Measurements from ENCODE around the gene ALX4.

Gene ALX4

GRCh38 chr11:44300844-44301563 lies 8.9 kb downstream of the ALX4 start:
- no peak for FAIRE-seq

DNA sequence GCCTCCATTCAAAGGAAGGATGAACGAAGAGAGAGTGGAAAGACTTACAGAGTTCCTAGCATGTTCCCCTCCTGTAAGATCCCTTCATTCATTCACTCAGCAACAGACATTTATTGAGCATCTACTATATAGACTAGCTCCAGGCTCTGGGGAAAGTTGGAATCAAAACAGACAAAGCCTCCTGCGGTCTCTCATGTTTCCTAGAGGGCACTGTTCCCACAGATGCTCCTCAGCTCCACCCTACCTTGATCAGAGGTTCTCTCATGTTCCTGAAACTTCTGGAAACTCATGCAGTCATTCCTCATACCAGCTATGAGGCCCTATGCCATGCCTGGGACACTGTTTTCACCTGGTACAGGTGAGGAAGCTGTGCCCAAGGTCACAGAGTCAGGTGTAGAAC lies 11.1 kb downstream of the ALX4 start:
- FAIRE-seq = no peak

GRCh38 chr11:44290208-44290607 lies 19.7 kb downstream of the ALX4 start:
- no peak for FAIRE-seq

- no peak for FAIRE-seq
These were observed 21.8 kb downstream of the ALX4 start for GRCh38 chr11:44288133-44288526.

- no peak for FAIRE-seq
These were observed 23.0 kb downstream of the ALX4 start for GRCh38 chr11:44286911-44287310.

GRCh38 chr11:44286268-44286880 lies 23.6 kb downstream of the ALX4 start:
- no peak for FAIRE-seq

DNA sequence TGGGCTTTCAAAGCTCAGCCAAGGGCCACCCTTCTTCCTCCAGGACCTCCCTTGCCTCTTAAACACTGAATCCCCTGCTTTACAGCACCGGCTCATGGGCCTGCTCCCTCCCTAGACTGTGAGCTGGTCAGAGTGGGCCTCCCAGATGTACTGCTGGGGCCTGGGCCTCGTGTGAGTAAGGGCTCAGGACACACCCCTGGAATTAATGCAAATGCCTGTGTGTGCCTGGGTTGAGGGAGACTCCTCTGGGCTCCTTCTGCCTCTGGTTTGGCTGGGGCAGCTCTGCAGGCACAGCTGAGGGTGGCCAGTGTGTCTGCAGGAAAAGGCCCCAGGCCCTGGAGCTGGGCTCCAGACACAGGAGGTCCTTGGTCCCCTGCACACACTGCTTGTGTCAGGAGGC lies 24.2 kb downstream of the ALX4 start:
- no peak for FAIRE-seq

DNA sequence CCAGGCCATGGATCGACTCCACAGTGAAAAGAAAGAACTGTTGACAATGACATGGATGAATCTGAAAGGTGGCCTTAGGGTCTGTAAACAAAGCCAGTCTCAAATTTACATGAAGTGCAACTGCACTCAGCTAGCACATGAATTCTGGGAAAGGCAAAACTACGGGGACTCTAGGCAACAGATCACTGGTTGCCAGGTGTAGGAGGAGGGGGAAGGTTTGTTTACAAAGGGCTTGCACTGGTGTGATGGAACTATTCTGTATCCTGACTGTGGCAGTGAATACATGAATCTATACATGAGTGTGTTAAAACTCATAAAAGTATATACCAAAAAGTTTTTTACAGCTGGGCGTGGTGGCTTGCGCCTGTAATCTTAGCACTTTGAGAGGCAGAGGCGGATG lies 27.3 kb downstream of the ALX4 start:
- no peak for FAIRE-seq

GRCh38 chr11:44281151-44281550 lies 28.8 kb downstream of the ALX4 start:
- FAIRE-seq = no peak

- no peak for FAIRE-seq
These were observed 29.7 kb downstream of the ALX4 start for GRCh38 chr11:44280257-44280656.

GRCh38 chr11:44279483-44279882 lies 30.5 kb downstream of the ALX4 start:
- FAIRE-seq = no peak

GRCh38 chr11:44277196-44278090 lies 32.5 kb downstream of the ALX4 start:
- FAIRE-seq = no peak

DNA sequence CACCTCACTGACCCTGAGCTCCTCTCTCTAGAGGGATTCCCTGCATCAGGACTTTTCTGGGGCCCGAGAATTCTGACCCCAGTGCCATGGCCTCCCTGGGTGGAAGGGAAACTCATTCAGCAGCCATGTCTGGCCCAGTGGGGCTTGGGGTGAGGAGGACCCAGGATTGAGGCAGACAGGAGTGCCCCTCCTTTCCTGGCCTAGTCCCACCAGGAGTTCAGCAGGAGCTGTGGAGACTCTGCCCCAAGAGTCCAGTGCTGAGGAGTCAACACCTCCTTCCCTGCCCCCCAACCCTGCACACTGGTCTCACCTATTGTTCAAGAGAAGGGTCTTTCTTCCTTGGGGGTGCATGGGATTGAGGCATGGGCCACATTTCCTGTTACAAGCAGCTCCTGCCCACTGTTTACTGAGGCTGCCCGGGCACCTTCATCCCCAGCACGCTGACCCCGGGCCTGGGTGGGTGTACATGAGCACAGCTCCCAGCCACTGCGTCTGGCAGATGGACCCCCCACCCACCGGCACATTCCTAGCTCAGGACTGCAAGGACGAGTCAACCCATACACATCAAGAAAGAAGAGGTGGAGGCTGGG lies 33.9 kb downstream of the ALX4 start:
- FAIRE-seq = no peak

DNA sequence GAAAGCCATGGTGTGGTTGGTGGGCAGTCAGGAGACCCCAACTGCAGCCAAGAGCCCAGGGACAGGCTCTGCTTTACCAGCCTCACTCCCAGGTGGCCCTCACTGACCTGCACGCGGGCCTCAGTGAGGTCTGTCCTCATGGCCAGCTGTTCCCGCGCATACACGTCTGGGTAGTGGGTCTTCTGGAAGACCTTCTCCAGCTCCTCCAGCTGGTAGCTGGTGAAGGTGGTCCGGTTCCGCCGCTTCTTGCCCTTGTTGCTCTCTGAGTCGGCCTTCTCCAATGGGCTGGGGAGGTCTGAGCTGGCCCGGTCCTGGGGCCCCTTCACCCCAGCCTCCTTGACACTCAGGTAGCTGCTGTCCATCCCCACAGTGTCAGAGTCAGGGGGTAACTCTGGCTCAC lies 34.7 kb downstream of the ALX4 start:
- no peak for FAIRE-seq

- FAIRE-seq = no peak
These were observed 35.5 kb downstream of the ALX4 start for GRCh38 chr11:44274404-44274803.

- no peak for FAIRE-seq
These were observed 38.7 kb downstream of the ALX4 start for GRCh38 chr11:44271286-44271685.

GRCh38 chr11:44270403-44271273 lies 39.3 kb downstream of the ALX4 start:
- FAIRE-seq = no peak

DNA sequence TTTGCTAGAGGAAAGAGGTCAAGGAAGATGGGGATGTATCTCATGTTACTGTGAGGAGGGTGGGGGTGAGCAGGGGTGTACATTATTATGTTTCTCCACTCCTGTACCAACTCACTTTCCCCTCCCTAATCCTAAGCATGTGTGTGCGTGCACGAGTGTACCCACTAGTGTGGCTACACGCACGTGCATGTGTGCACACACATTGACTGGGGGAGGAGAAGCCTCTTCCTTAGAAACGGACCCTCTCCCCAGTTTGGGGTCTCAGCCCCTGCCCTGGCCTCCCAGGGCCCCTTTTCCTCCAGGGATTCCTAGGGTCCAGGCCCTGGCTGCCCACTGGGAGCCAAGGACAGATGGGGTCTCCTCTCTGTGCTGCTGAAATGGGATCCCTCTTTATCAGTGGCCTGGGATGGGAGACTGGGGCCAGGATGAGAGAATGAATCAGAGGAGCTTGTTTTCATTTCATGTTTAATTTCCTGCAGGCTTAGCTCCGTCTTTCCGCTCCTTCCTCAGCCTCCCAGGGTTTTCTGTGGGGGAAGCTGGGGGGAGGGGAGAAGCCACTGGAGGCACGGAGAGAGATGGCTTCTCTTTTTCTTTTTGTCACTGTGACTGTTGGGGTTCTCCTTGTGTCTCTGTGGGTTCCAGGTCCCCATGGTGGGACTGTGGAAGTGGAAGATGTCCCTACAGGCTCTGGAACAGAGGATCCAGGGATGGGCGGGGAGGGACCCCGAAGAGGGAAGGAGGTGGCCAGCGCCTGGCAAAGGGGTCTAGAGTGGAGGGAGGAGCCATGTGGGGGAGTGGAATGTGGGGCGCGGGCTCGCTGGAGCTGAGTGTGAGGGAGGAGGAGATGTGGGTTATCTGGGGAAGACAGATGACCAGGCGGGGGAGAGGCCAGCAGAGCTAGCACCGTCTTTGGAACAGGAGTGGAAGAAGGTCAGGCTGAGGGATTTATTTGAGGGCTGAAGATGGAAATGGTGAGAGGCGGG lies 40.3 kb downstream of the ALX4 start:
- no peak for FAIRE-seq

DNA sequence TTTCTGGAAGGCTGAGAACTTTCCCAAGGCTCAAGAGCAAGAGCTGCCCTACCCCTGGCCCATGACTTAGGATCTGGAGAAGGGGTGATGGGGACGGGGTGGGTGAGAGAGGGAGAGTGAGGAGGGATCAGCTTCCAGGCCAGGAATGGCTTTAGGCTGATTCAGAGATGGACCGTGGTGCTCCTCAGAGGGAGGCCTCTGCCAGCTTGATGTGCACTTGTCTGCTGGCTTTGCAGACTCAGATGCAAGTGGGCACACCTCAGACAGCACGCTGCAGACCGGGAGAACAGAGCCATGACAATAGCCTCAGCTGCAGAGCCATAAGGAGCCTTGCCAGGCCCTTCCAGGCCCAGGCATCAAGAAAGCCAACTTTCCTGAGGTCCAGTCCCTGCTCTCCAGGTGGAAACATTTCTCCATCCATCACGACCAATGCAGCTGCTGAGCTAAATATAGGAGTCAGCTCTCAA lies 41.3 kb downstream of the ALX4 start:
- FAIRE-seq = no peak

GRCh38 chr11:44267750-44268613 lies 42.0 kb downstream of the ALX4 start:
- no peak for FAIRE-seq

Data from islet of Langerhans (tissue), 1 donor.